ELR (cell line): ENCODE measurements around the gene DOC2A.

Source experiments
- DNase-seq: peaks from one replicate; pipeline ENCODE4 v3.0.0-alpha.2; 2015; ENCODE audit warnings: low read depth

Gene DOC2A

DNA sequence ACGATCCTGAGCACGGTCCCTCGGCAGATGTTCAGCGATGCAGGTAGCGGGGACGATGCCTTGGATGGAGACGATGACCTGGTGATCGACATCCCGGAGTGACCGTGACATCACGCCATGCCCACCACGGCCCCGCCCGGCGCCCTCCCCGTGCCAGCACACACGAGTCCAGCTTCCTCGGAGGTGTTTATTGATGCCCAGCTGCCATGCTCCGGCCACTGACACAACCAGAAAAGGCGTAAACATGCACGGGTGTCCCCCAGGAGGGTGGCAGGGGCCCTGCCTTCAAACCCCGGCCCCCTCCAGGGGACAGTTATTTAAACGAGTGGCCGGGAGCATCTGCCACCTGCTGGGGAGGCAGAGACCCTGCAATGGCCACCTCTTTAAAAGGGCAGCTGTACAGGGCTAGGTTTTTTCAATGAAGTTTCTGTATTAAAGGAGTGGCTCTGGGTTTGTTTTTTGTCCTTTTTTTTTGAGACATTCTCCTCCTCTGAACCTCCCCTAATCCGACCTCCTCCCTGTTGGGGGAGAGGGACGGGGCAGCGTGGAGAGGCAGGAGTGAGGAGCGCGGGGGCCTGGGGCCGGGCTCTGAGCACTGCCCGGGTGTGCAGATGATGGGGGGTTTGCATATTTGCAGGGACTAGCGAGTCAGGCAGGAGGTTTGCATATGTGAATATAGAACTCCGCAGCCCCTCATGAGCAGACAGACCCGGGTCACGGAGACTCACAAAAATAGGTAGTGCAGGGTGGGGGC, 5.3 kb downstream of the DOC2A start:
- peak; percentile 66 for DNase-seq

DNA sequence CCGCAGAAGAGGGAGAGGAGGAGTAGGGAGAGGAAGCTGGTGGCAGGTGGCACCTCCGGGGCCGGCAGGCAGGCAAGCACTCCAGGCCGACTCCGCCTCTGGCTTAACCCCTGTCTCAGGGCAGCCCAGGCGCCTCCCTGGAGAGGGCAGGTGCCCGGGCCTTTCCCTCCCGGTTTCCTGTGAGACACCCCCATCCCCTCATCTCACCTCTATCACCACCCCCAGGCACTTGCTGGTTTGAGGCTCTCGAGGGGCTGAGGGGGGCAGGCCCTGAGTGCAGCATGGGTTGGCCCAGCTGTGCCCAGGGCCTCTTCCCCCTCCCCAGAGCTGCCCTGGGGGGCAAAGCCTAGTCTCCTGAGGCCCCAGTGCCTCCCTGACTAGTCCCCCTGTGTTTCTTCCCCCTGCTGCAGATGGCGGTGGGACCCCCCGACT, 6.0 kb downstream of the DOC2A start:
- DNase-seq: no peak

DNA sequence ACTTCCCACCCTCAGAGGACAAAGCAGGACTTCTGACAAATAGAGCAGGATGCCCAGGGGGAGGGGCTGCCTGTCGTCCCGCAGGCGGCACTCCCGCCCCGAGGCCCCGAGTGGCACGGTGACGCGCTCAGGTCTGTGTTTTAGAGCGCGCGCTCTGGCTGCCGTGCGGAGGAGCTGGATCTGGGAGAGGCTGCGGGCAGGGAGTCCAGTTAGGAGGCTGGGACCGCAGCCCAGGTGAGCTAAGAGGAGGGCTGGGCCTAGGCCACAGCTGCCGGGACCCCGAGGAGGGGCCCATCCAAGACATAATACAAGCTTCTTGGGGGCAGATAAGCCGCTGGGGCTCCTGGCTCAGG, 6.4 kb downstream of the DOC2A start:
- no peak for DNase-seq

DNA sequence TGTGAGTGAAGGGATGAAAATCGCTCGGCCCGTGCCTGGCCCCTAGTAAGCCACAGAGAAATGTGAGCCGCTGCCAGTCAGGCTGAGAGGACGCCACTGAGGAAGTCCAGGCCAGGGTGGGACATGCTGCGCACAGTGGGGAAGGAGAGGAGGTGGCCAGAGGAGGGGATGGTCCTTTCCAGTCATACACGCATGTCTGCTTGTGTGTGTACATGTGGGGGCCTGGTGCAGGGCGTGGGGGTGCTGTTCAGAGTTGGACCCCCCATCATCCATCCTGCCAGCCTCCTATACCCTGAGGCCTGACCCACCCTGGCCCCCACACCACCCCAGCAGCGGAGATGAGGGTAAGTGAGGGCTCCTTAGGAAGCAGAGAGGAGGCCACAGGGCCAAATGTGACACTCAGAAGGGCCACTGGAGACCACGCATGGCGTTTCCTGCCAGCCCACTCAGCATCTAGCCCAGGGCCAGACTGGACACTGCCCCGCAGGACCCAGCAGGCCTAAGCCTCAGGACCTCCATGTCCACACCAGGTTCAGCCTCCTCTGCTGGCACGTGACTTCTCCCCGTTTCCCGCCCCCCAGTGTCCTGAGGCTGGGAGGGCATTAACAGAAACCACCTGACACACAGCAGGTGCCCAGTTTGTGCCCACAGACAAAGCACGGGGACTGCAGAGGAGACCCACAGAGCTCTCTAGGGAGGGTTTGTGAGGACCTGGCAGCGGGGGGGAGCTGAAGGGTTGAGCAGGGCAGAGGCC, 7.0 kb downstream of the DOC2A start:
- DNase-seq: no peak

DNA sequence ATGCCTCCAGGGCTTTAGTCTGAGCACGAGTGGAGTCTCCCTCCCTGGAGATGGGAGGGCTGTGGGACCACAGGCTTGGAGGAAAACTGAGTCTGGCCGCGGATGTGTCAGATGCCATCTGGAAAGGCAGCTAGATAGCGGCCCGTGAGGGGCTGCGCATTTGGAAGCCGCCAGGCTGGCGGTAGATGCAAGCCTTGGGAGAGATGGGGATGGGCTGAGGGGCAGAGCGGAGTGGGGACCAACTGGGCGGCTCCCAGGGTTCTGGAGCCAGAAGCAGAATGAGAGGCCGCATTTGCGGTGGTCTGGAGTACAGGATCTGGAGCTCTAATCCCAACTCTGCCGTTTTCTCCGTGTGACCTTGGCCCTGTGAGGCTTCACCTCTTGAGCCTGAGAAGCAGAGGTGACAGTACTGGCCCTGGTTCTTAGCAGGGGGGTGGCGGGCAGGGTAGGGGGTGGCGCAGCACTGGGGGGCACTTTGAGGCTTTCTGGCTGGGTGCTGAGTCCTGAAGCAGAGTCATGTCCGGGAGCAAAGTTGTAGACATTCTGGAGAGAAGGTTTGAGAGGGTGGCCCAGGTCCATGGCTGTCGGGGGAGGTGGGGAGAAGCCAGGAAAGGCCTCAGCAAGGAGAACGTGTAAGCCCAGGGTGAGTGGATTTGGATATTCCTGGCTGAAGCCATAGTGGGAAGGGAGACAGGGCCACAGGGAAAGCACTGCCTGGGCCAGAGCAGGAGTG, 8.0 kb downstream of the DOC2A start:
- DNase-seq: no peak

DNA sequence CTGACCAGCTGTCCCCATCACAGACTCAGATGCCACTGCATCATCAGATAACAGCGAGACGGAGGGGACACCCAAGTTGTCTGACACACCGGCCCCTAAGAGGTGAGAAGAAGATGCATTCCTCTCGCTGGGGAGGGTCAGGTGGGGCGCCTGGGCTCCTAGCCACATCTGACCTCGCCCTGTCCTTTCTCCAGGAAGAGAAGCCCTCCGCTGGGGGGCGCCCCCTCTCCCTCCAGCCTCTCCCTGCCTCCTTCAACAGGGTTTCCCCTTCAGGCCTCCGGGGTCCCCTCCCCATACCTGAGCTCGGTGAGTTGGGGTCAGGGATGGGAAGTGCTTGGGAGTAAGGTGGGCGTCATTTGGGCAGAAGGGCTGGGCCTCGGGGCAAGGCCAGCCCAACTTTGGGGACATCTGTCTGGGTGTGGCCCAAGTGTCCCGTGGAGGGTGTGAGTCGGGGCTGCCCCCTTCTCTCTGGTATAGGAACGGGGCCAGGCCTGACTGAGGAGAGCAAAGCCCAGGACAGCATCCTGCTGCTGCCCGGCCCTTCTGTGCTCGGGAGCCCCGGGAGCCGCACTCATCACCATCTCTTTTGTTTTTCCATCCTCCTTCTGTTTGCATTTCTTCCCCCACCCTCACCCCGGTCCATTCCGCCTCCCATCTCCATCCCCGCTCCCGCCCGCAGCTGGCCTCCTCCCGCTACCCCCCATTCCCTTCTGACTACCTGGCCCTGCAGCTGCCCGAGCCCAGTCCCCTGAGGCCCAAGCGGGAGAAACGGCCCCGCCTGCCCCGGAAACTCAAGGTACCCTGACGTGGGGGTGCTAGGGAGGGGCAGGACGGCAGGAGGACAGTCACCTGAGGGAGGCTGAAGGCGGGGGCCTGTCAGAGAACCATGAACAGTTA, 9.8 kb downstream of the DOC2A start:
- no peak for DNase-seq

DNA sequence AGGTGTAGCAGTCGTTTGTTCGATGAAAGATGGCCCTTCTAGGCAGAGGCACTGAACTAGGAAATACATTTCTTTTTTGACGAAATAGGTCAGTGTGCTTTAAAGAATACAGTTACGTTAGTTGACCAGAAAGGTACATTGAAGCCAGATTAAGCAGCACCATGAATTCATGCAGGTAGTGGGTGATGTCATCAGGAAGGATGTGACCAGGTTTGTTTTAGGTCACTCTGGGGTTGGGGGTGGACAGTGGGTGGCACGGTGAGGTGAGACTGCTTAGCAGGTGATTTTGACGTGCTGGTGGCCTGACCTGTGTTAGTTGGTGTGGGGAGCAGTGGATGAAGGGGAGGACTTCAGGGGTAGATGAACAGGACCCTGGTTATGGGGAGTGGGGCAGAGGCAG, 11.2 kb downstream of the DOC2A start:
- no peak for DNase-seq

DNA sequence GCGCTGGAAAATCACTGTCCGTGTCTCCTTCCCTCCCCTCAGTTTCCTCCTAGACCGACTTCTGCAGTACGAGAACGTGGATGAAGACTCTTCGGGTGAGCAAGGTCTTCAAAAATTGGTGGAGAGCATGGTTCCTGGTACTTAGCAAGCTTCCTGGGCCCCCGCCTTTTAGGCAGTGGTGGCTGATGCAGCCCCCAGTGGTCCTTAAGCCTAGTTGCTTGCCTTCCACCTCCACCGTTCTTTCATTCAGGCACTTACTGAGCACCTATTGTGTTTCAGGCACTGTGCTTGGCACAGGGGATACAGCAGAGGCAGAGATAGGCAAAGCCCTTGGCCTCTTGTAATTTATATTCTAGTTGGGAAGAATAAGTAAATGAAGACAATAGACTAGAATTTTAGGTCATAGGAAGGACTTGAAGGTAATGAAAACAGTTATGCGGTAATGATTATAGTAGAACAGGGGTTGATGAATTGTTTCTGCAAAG, 14.0 kb downstream of the DOC2A start:
- no peak for DNase-seq

DNA sequence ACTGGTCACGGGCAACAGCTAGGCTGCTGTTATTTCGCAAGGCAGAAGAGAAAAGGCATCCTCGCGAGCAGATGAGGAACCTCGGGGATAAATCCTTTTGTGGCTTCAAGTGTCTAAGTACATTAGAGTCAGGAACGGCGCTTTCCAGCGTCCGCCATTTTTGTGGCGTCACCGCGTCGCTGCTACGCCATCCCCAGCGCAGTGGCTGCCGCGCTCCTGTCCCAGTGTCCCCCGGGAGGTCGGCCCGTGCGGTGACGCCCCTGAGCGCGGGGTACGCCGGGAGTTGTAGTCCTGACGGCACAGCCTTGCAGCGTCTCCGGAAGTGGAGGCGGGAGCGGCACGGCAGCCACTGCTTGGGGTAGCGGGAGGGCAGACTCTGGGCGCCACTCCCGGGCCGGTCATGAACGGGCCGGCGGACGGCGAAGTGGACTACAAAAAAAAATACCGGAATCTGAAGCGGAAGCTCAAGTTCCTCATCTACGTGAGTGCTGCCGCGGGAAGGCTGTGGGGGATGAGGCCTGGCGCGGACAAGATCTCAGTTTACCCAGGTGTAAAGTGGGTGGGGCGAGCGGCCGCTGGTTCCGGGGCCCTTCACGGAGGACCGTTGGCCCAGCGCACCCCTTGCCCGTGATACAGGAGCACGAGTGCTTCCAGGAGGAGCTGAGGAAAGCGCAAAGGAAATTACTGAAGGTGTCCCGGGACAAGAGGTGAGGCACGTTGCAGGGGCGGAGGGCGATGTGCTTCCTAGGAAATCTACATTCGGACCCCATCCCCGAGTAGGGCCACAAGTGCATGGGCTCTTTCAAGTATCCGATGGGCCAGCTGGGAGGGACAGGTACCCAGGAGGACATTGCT, 14.7 kb downstream of the DOC2A start, which contains the start of gene INO80E:
TSS of gene INO80E (plus strand) at position 331 of the 855 bp plus-strand sequence. CDS start at position 401, 70 bp downstream.
- peak; percentile 97 for DNase-seq

DNA sequence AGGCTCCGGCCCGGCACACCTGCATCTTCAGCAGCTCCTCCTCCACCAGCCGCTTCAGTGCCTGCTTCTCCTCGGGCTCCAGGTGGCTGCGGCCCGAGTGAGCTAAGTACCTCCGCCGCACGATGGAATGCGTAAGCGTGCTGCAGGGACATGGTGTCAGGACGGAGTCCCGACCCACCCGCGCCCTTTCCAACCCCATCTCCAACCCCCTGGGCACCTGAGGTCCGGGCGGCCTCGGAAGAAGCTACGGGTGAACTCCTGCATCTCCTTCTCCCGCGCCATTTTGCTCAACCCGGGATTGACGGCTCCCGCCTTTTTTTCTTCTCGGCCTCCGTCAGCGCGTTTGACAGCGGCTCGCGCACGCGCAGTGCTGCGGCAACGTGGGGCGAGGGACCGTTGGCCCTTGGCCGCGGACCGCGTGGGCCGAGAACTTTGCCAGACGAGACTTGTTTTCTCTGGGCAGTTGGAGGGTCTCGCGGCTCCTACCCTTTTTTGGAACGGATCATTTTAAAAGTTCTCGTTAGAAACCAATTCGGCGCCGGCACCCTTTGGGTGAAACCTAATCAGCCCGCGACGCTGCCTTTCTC, 15.4 kb downstream of the DOC2A start, which contains the start of gene HIRIP3:
TSS of gene HIRIP3 (minus strand) at position 294 of the 587 bp plus-strand sequence. CDS start at position 282, 12 bp downstream.
- DNase-seq: peak; percentile 87

DNA sequence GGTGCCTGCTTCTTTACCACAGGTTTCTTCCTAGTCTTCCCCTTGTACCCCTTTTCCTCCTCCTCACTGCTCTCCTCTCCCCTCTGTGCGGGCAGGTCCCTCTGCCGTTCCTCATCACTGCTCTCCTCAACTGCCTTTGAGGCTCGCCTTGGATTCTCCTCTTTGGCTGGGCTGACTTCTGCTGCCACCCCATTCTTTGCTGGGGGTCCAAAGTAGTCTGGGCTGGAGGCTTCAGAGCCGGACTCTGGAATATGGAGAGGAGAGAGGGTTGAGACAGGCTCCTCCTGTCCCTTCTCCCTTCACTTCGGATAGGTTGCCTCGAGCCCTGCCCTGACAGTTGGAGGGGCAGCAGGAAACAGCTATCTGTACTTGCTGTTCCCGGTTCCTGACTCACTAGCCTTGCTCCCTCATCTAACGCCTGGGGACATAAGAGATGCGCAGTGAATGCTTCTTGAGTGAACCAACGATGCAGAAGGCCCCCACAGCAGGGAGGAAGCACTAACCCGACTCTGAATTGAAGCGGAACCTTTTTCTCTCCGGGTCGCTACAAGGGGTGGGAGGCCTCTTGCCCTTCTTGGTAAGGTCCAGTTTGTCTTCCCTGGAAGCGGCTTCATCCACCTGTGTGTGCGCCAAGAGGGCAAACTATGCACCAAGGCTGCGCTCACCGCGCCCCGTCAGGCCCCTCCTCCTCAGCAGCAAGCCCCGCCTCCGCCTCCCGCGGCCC, 16.1 kb downstream of the DOC2A start:
- peak; percentile 97 for DNase-seq

DNA sequence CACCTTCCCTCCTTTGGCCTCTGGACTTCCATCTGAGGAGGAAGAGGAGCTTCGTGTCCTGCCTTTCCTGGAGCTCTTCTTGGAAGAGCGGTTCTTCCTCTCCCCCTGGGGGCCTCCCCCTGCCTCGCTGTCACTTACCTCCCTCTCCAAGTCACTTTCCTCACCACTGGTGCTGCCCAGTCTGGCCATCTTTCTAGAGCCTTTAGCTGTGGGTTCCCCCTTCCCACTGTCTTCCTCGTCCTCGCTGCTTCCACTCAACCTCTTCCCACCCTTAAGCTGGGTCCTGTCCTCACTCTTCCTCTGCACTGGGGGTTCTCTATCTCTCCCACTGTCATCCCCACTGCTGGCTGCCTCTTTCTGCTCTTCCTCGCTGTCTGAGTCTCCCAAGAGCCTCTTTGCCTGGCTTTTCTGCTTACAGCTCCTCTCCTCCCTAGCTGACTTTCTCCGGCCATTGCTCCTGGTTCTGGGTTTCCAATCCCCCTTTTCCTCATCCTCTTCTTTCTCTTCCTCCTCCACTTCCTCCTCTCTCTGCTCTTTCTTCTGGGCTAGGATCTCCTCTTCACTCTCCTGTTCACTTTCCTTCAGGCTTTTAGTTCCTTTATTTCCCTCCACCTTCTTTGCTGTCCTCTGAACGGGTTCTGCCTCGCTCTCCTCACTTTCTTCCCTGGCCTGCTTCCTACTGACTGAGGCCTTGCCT, 16.8 kb downstream of the DOC2A start:
- DNase-seq: no peak

DNA sequence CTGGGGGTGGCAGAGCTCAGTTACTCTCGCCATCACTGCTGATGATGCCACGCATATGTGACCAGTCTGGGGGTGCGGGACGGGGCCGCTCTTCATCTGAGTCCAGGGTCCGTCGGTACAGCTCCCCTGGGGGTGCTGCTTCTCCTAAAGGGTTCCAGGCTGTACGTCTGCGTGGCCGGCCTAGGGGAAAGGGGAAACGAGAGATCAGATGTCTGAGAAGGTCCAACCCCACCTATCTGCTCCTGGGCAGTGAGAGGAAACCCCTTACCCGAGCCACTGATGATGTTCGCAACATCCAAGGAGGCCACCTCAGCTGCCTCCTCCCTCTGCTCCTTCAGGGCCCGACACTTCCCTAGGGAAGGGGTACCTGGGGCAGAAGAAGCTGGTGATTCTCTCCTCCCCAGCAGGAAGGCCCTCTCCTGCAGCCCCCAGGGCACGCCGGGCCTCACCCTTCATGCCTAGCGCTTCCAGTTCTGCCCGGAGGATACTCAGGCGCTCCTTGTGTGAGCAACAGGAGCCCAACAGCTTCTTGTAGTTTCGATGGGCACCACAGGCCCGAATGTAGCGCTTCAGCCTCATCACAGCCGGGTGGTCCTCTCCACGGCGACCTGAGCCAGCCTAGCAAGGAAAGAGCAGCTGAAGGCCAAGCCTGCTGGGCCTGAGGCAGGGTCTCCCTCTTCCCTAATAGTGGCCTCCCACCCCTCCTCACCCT, 17.5 kb downstream of the DOC2A start:
- no peak for DNase-seq

DNA sequence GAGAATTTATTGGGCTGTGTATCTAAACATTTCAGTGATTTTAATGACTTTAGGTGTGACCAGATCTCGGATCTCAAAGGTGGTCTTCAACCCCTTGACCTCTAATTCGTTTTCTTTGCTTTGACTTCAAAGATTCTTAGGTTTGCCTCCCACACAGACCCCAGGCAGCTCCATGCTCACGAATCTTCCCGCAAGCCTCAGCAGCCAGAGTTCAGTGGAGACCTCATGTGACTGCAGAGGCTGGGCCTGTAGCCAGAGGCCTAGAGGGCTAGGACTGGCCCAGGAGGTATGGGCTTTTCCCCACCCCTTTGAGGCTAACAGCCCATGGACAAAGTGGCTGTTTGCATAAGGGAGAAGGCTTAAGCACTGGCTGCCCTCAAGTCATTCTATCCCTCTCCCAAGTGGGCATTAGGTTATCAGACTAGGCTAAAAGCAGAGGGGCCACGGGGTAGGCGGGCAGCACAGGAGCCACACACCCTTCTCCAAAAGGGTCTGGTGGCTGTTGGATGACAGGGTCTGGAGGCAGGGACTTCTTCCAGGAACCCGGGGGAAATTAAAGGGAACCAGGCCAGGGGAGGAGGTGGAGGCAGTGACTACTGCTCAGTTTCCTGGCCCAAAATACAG, 18.4 kb downstream of the DOC2A start:
- DNase-seq: no peak

DNA sequence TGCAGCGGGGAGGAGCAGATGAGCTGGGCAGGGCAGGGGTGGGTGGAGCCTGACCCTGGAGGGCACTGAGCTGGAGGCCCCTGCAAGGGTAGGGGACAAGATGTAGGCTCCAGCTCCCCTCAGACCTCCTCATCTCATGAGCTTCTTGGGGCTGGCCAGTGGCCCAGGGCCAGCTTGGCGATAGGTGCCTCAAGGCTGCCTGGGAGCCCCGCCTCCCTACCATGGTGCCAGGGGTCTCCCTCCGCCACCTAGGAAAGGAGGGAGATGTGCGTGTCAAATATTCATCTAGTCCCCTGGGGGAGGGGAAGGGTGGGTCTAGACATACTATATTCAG, 19.3 kb downstream of the DOC2A start:
- no peak for DNase-seq

DNA sequence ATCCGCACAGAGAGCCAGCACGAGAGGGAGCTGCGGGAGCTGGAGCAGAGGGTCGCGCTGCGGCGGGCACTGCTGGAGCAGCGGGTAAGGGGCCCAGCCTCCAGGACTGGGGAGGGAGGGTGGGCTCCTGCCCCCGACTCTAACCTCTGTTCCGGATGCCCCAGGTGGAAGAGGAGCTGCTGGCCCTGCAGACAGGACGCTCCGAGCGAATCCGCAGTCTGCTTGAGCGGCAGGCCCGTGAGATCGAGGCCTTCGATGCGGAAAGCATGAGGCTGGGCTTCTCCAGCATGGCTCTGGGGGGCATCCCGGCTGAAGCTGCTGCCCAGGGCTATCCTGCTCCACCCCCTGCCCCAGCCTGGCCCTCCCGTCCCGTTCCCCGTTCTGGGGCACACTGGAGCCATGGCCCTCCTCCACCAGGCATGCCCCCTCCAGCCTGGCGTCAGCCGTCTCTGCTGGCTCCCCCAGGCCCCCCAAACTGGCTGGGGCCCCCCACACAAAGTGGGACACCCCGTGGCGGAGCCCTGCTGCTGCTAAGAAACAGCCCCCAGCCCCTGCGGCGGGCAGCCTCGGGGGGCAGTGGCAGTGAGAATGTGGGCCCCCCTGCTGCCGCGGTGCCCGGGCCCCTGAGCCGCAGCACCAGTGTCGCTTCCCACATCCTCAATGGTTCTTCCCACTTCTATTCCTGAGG, 19.8 kb downstream of the DOC2A start:
- DNase-seq: no peak

DNA sequence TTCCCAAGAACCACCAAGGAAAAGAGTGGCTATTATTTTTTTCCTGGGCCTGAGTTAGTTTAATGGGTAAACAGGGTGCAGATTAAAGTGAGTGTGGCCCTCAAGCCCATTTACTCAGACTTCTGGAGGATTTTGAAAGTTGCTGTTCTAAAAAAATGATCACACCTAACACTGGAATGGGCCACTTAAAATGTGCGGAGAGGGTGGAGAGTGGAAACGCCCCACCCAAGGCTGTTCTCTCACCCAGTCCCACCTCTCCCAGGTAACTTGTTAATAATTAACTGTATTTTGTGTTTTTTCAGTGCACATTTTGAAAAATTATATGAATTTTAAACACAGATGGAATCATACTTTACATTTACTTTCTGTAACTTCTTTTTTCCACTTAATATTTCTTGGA, 20.8 kb downstream of the DOC2A start:
- DNase-seq: no peak
